Measurements from ENCODE around the gene ANO10. TPM values are rescaled to one million over a fixed set of nuclear protein-coding genes. Genes with fewer than 3 reads are reported as not detected.

The ANO10 gene
- total and polyA plus RNA-seq, 4 donors: 19.9 to 33.2 (median 25.3) TPM

DNA sequence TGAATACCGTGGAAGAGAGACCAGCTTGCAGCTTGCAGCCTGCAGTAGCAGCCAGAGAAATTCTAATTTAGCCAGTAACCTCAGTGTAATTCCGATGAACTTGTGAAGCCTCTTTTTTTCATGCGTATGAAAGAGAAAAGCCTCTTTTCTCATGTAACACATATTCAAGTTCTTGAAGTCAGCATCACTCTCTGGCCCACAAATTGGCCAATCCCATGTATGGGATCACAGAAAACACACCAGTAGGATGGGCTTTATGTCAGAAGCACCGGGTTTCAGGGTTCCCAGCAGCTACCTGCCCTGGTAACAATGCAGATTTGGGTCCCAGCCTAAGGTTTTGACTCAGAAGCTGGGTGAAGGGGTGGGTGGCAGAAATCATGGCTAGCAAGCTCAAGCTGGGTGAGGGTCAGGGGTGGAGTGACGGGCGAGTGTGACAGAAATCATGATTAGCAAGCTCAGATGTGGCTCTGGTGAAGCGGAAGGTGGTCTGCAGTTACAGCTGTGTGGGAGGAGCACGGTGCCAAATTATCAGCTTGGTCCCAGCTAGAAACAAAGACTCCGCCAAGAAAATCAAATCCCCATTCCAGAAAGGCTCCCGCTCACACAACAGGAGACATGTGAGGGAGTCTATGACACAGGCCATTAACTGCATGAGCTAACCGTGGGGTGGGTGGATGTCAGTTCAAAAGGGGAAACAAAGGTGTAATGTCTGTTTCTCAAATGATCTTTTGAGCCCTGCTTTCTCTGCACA is 248.8 kb downstream of the ANO10 start:
- Histone ChIP-seq H3K4me1 (ENCODE audit: control insufficient read depth in 5 of 5, insufficient read depth in 5 of 5, low read length in 5 of 5) (peaks cover 0 to 11% (median 0%) of the 10 kb centered on the region in 5 donors), H3K9me3 (ENCODE audit: control insufficient read depth in 4 of 4, insufficient read depth in 3 of 4, low read length in 3 of 4) (no peaks in the 10 kb centered on the region), H3K27me3 (ENCODE audit: control insufficient read depth in 3 of 3, insufficient read depth in 3 of 3, low read length in 2 of 3) (no peaks in the 10 kb centered on the region), H3K4me3 (no peak overlapping the region), H3K9ac (ENCODE audit: insufficient read depth in 1 of 2, low read length in 2 of 2) (no peak overlapping the region), H3K36me3 (ENCODE audit: control insufficient read depth in 4 of 4, insufficient read depth in 4 of 4, low read length in 4 of 4) (no peaks in the 10 kb centered on the region), H3K27ac (ENCODE audit: low read depth in 1 of 2, low read length in 1 of 2) (no peak overlapping the region)
- WGBS, 2 donors: 88 to 90% methylated on average over 11 of the region's 11 CpGs
- ATAC-seq (ENCODE audit: insufficient read depth, low FRiP score) (no peak), DNase-seq (peak in 2 of 3 donors; percentile 37 to 61)
- TF ChIP-seq, protein P1, sequence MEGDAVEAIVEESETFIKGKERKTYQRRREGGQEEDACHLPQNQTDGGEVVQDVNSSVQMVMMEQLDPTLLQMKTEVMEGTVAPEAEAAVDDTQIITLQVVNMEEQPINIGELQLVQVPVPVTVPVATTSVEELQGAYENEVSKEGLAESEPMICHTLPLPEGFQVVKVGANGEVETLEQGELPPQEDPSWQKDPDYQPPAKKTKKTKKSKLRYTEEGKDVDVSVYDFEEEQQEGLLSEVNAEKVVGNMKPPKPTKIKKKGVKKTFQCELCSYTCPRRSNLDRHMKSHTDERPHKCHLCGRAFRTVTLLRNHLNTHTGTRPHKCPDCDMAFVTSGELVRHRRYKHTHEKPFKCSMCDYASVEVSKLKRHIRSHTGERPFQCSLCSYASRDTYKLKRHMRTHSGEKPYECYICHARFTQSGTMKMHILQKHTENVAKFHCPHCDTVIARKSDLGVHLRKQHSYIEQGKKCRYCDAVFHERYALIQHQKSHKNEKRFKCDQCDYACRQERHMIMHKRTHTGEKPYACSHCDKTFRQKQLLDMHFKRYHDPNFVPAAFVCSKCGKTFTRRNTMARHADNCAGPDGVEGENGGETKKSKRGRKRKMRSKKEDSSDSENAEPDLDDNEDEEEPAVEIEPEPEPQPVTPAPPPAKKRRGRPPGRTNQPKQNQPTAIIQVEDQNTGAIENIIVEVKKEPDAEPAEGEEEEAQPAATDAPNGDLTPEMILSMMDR (IDR thresholded peaks at IDR 0.05; ENCODE audit: control extremely low read depth, extremely low read depth): no peak

DNA sequence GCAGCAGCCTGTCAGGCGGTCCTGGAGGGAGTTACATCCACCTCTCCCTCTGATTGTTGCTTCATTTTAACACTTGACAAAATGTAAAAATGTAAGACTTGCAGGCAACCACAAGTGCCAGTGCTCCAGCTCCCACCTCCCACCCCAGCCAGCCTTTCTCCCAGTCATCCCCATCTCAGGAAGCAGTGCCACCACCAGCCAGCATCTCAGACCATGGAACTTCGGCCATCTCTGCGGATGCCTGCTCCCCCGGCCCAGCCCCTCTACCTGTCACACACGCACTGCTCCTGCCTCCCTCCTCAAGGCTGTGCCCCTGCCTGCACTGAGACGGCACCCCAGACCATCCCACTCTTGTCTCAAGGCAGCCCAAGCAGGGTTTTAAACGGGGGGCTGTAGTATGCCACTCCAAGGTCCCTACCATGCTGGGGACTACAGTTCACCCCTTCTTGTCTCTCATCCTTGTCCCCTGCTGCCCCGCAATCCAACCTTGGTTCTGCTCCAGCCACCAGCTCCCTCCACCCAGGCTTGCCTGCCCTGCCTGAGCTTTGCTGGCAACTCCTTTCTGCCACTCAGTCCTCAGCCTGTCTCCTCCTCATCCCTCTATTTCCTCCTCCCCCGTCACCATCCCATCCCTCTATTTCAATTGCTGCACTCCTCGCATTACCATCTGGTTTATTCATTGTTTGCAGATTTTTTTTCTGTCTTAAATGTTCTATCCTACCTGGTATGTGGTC is 249.6 kb downstream of the ANO10 start:
- Histone ChIP-seq H3K36me3 (ENCODE audit: control insufficient read depth in 4 of 4, insufficient read depth in 4 of 4, low read length in 4 of 4) (no peaks in the 10 kb centered on the region), H3K27ac (ENCODE audit: low read depth in 1 of 2, low read length in 1 of 2) (no peak overlapping the region), H3K4me3 (no peak overlapping the region), H3K4me1 (ENCODE audit: control insufficient read depth in 5 of 5, insufficient read depth in 5 of 5, low read length in 5 of 5) (peaks cover 0 to 12% (median 0%) of the 10 kb centered on the region in 5 donors), H3K27me3 (ENCODE audit: control insufficient read depth in 3 of 3, insufficient read depth in 3 of 3, low read length in 2 of 3) (no peaks in the 10 kb centered on the region), H3K9ac (ENCODE audit: insufficient read depth in 1 of 2, low read length in 2 of 2) (no peak overlapping the region), H3K9me3 (ENCODE audit: control insufficient read depth in 4 of 4, insufficient read depth in 3 of 4, low read length in 3 of 4) (no peaks in the 10 kb centered on the region)
- TF ChIP-seq, protein P1 (IDR thresholded peaks at IDR 0.05; ENCODE audit: control extremely low read depth, extremely low read depth): no peak
- WGBS, 2 donors: 95 to 96% methylated on average over 10 of the region's 10 CpGs
- no peak for DNase-seq
- ATAC-seq (ENCODE audit: insufficient read depth, low FRiP score): no peak

DNA sequence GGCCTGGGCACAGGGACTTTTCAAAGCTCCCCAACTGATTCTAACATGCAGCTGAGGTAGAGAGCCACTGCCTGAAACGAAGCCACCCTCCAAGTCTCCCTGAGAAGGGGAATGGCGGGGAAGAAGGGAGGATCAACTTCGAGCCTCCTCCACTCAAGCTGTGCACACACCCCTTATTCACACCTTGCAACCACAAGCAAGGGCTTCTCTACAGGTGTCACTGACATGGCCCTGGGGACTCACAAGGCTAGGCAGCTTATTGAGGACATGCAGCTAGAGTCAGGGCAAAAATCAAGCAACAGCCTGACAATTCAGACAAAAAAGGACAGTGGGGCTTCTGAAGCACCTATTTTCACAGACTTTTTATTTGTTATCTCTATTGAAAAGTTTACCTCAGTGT is 250.3 kb downstream of the ANO10 start:
- WGBS, 2 donors: 88 to 96% methylated on average over 3 of the region's 3 CpGs
- H3K27ac ChIP-seq (ENCODE audit: low read depth in 1 of 2, low read length in 1 of 2): no peak overlapping the region

More for the DNA sequence above, 250.3 kb downstream of the ANO10 start:
- no peak overlapping the region for H3K9ac ChIP-seq (ENCODE audit: insufficient read depth in 1 of 2, low read length in 2 of 2)
- ATAC-seq (ENCODE audit: insufficient read depth, low FRiP score): no peak
- peaks cover 0 to under 1% (median 0%) of the 10 kb centered on the region in 4 donors for H3K36me3 ChIP-seq (ENCODE audit: control insufficient read depth in 4 of 4, insufficient read depth in 4 of 4, low read length in 4 of 4)
- no peaks in the 10 kb centered on the region for H3K27me3 ChIP-seq (ENCODE audit: control insufficient read depth in 3 of 3, insufficient read depth in 3 of 3, low read length in 2 of 3)
- TF ChIP-seq, protein P1 (IDR thresholded peaks at IDR 0.05; ENCODE audit: control extremely low read depth, extremely low read depth): no peak
- no peak for DNase-seq
- no peaks in the 10 kb centered on the region for H3K9me3 ChIP-seq (ENCODE audit: control insufficient read depth in 4 of 4, insufficient read depth in 3 of 4, low read length in 3 of 4)
- H3K4me1 ChIP-seq (ENCODE audit: control insufficient read depth in 5 of 5, insufficient read depth in 5 of 5, low read length in 5 of 5): peaks cover 0 to 19% (median 6%) of the 10 kb centered on the region in 5 donors
- no peak overlapping the region for H3K4me3 ChIP-seq
